Measurements from ENCODE around the gene GLP2R. TPM values are rescaled to one million over a fixed set of nuclear protein-coding genes. Genes with fewer than 3 reads are reported as not detected.

The GLP2R gene
- total RNA-seq, 2 experiments from 2014 or later: not detected

DNA sequence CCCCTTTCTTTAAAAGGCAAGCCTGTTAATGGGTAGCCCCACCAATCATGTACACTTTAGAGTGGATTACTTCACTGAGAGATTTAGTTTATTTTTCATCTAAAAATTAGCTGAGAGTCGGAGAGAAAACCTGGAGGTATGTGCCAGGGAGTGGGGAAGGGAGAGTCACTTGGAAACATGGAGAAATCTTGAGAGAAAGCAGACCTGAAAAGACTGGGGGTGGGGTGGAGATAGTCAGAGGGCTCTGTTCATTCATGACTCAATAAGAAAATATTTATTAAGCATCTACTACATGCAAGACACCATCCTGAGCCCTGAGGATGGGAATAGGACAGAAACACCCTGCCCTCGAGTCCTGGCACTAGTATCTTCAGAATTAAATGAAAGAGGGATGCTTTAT lies 106.8 kb downstream of the GLP2R start:
- intact Hi-C loops (cut with micrococcal nuclease; ENCODE audit: unreplicated experiment): no loop called here
- no peaks in the 10 kb centered on the region for H3K4me1 ChIP-seq (ENCODE audit: insufficient read depth, low read length, poor library complexity, severe bottlenecking)
- no peak for DNase-seq (ENCODE audit: low spot score)
- no peaks in the 10 kb centered on the region for H3K9me3 ChIP-seq (ENCODE audit: low read length)
- ChIA-PET CTCF (ENCODE audit: unreplicated experiment) (no interaction called here), POLR2A (no interaction called here)
- no peaks in the 10 kb centered on the region for H3K9me2 ChIP-seq (ENCODE audit: insufficient read depth, low read length)
- H3K79me2 ChIP-seq (ENCODE audit: insufficient read depth, low read depth, low read length): no peaks in the 10 kb centered on the region
- no peaks in the 10 kb centered on the region for H3K36me3 ChIP-seq (ENCODE audit: insufficient read depth, low read length)
- no TSS peak for BruUV-seq (replicated peaks)
- no peak overlapping the region for H3K4me2 ChIP-seq (ENCODE audit: low read length)
- H2AFZ ChIP-seq (ENCODE audit: low read length): no peak overlapping the region
- no peak overlapping the region for H3K27ac ChIP-seq (ENCODE audit: low read depth, low read length, poor library complexity, severe bottlenecking)
- H3K4me3 ChIP-seq (ENCODE audit: low read depth, low read length, poor library complexity, severe bottlenecking): no peak overlapping the region
- TF ChIP-seq, protein P1, sequence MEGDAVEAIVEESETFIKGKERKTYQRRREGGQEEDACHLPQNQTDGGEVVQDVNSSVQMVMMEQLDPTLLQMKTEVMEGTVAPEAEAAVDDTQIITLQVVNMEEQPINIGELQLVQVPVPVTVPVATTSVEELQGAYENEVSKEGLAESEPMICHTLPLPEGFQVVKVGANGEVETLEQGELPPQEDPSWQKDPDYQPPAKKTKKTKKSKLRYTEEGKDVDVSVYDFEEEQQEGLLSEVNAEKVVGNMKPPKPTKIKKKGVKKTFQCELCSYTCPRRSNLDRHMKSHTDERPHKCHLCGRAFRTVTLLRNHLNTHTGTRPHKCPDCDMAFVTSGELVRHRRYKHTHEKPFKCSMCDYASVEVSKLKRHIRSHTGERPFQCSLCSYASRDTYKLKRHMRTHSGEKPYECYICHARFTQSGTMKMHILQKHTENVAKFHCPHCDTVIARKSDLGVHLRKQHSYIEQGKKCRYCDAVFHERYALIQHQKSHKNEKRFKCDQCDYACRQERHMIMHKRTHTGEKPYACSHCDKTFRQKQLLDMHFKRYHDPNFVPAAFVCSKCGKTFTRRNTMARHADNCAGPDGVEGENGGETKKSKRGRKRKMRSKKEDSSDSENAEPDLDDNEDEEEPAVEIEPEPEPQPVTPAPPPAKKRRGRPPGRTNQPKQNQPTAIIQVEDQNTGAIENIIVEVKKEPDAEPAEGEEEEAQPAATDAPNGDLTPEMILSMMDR (conservative IDR thresholded peaks at IDR 0.05; ENCODE audit: low read length): no peak
- TF ChIP-seq EZH2phosphoT487 (IDR thresholded peaks at IDR 0.05; ENCODE audit: borderline replicate concordance, low read depth, low read length): no peak
- no peaks in the 10 kb centered on the region for H4K20me1 ChIP-seq (ENCODE audit: insufficient read depth, low read length)

DNA sequence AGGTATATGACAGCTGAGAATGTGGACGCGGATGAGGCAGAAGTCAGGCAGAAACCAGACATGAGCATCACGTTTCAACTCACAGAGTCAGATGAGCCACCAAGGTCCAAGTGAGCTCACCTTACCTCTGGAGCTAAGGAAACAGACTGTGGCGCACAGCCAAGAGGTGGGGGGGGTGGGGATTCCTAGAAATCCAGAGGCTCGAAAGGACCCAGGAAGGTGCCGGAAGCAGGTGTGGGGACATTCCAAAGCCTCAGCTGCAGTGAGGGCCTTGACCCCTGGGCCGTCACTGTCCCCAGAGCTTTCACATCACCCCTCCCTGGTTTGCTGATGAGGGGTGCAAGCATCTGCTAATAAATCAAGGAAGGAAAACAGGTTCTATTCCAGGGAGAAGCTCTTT lies 108.6 kb downstream of the GLP2R start:
- intact Hi-C loops (cut with micrococcal nuclease; ENCODE audit: unreplicated experiment): no loop called here
- BruUV-seq (replicated peaks): no TSS peak
- no peaks in the 10 kb centered on the region for H3K9me2 ChIP-seq (ENCODE audit: insufficient read depth, low read length)
- H3K27ac ChIP-seq (ENCODE audit: low read depth, low read length, poor library complexity, severe bottlenecking): no peak overlapping the region
- H3K9me3 ChIP-seq (ENCODE audit: low read length): no peaks in the 10 kb centered on the region
- H3K4me1 ChIP-seq (ENCODE audit: insufficient read depth, low read length, poor library complexity, severe bottlenecking): no peaks in the 10 kb centered on the region
- no peak overlapping the region for H2AFZ ChIP-seq (ENCODE audit: low read length)
- POLR2A ChIA-PET: interaction anchor here (0.6 kb wide), 1 partner anchor 297 kb away, joined by 5 read pairs; no protein-coding TSS in a partner anchor
- no peaks in the 10 kb centered on the region for H3K36me3 ChIP-seq (ENCODE audit: insufficient read depth, low read length)
- CTCF ChIA-PET (ENCODE audit: unreplicated experiment): interaction anchor here (0.7 kb wide), 1 partner anchor 153 kb away, joined by 11 read pairs; no protein-coding TSS in a partner anchor
- no peak for DNase-seq (ENCODE audit: low spot score)
- H3K4me2 ChIP-seq (ENCODE audit: low read length): no peak overlapping the region
- TF ChIP-seq EZH2phosphoT487 (IDR thresholded peaks at IDR 0.05; ENCODE audit: borderline replicate concordance, low read depth, low read length): no peak
- TF ChIP-seq, protein P1 (conservative IDR thresholded peaks at IDR 0.05; ENCODE audit: low read length): no peak
- no peaks in the 10 kb centered on the region for H4K20me1 ChIP-seq (ENCODE audit: insufficient read depth, low read length)
- H3K79me2 ChIP-seq (ENCODE audit: insufficient read depth, low read depth, low read length): no peaks in the 10 kb centered on the region
- no peak overlapping the region for H3K4me3 ChIP-seq (ENCODE audit: low read depth, low read length, poor library complexity, severe bottlenecking)

DNA sequence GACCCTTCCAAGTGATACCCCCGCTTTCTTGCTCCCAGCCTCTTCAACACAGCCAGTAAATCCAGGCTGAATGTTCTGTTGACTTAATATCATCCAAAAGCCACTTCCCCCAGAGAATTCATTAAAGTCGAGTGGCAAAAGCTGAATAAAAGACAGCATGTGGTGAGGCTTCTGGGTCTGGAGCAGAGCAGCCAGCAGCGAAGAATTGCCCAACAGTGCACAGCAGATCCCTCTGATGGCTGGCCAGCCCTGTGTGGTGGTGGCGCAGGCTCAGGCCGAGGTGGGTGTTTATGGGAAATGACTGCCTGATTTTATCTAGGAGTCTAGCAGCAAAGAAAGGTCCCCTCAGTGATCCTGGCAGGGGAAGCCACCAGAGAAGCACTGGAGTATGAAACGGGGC lies 109.7 kb downstream of the GLP2R start:
- TF ChIP-seq EZH2phosphoT487 (IDR thresholded peaks at IDR 0.05; ENCODE audit: borderline replicate concordance, low read depth, low read length): no peak
- TF ChIP-seq, protein P1 (conservative IDR thresholded peaks at IDR 0.05; ENCODE audit: low read length): no peak
- ChIA-PET POLR2A (interaction anchor here (0.5 kb wide), 1 partner anchor 683 kb away, joined by 8 read pairs; no protein-coding TSS in a partner anchor), CTCF (ENCODE audit: unreplicated experiment) (no interaction called here)
- Histone ChIP-seq H3K79me2 (ENCODE audit: insufficient read depth, low read depth, low read length) (no peaks in the 10 kb centered on the region), H3K4me2 (ENCODE audit: low read length) (no peak overlapping the region), H2AFZ (ENCODE audit: low read length) (no peak overlapping the region), H3K4me3 (ENCODE audit: low read depth, low read length, poor library complexity, severe bottlenecking) (no peak overlapping the region), H3K4me1 (ENCODE audit: insufficient read depth, low read length, poor library complexity, severe bottlenecking) (no peaks in the 10 kb centered on the region), H3K9me2 (ENCODE audit: insufficient read depth, low read length) (no peaks in the 10 kb centered on the region), H4K20me1 (ENCODE audit: insufficient read depth, low read length) (no peaks in the 10 kb centered on the region), H3K27ac (ENCODE audit: low read depth, low read length, poor library complexity, severe bottlenecking) (no peak overlapping the region), H3K9me3 (ENCODE audit: low read length) (no peaks in the 10 kb centered on the region), H3K36me3 (ENCODE audit: insufficient read depth, low read length) (no peaks in the 10 kb centered on the region)
- DNase-seq (ENCODE audit: low spot score): no peak
- intact Hi-C loops (cut with micrococcal nuclease; ENCODE audit: unreplicated experiment): no loop called here
- no TSS peak for BruUV-seq (replicated peaks)
